Measurements from ENCODE around the gene NARS2. TPM values are rescaled to one million over a fixed set of nuclear protein-coding genes. Genes with fewer than 3 reads are reported as not detected.
A peak's percentile ranks its signal among the peaks of the same experiment; 100 is the strongest.

Gene NARS2
- total RNA-seq, 2 experiments from 2014 or later = 14.8 to 18.5 TPM

GRCh38 chr11:78428773-78429172 is 145.9 kb downstream of the NARS2 start:
- Mint-ChIP-seq H3K27ac (no peak overlapping the region), H3K4me1 (ENCODE audit: low read depth) (peaks cover 38% of the 10 kb centered on the region), H3K9me3 (ENCODE audit: insufficient read depth) (no peaks in the 10 kb centered on the region), H3K27me3 (ENCODE audit: low read depth) (no peaks in the 10 kb centered on the region), H3K36me3 (ENCODE audit: low read depth) (peaks cover 4% of the 10 kb centered on the region), H3K4me3 (no peak overlapping the region)
- ChIA-PET POLR2A (interaction anchor here (1.5 kb wide), 1 partner anchor 11 kb away, joined by 6 read pairs; the partner anchor contains the start of gene GAB2), CTCF (interaction anchor here (4.4 to 6.6 kb wide), 2 partner anchors 10 to 136 kb away, joined by 32 to 100 read pairs; partner anchors contain the start of gene GAB2)
- no peak for ATAC-seq
- DNase-seq = no peak

- ChIA-PET POLR2A (interaction anchor here (1.6 kb wide), 1 partner anchor 146 kb away, joined by 3 read pairs; no protein-coding TSS in a partner anchor), CTCF (interaction anchor here (1.1 to 6.6 kb wide), 4 partner anchors 10 to 200 kb away, joined by 3 to 100 read pairs (median 18); partner anchors contain the start of gene GAB2)
- Mint-ChIP-seq H3K36me3 (ENCODE audit: low read depth) (peaks cover 4% of the 10 kb centered on the region), H3K9me3 (ENCODE audit: insufficient read depth) (no peaks in the 10 kb centered on the region), H3K27ac (no peak overlapping the region), H3K27me3 (ENCODE audit: low read depth) (no peaks in the 10 kb centered on the region), H3K4me1 (ENCODE audit: low read depth) (peaks cover 38% of the 10 kb centered on the region), H3K4me3 (no peak overlapping the region)
- ATAC-seq = no peak
- no peak for DNase-seq
Measured at GRCh38 chr11:78428266-78428636, 146.4 kb downstream of the NARS2 start.

- peaks cover 38% of the 10 kb centered on the region for H3K4me1 Mint-ChIP-seq (ENCODE audit: low read depth)
- H3K9me3 Mint-ChIP-seq (ENCODE audit: insufficient read depth) = no peaks in the 10 kb centered on the region
- ChIA-PET CTCF (interaction anchor here (1.1 to 6.6 kb wide), 4 partner anchors 9 to 199 kb away, joined by 3 to 100 read pairs (median 18); partner anchors contain the start of gene GAB2), POLR2A (interaction anchor here (1.6 kb wide), 1 partner anchor 146 kb away, joined by 3 read pairs; no protein-coding TSS in a partner anchor)
- H3K4me3 Mint-ChIP-seq = no peak overlapping the region
- H3K27ac Mint-ChIP-seq = no peak overlapping the region
- H3K27me3 Mint-ChIP-seq (ENCODE audit: low read depth) = no peaks in the 10 kb centered on the region
- ATAC-seq (no peak), DNase-seq (no peak)
- peaks cover 4% of the 10 kb centered on the region for H3K36me3 Mint-ChIP-seq (ENCODE audit: low read depth)
Measured at GRCh38 chr11:78427615-78428265, 146.9 kb downstream of the NARS2 start.

GRCh38 chr11:78426845-78427244 is 147.8 kb downstream of the NARS2 start:
- H3K4me1 Mint-ChIP-seq (ENCODE audit: low read depth) = peaks cover 38% of the 10 kb centered on the region
- POLR2A ChIA-PET = interaction anchor here (1.6 kb wide), 1 partner anchor 147 kb away, joined by 3 read pairs; no protein-coding TSS in a partner anchor

GRCh38 chr11:78425399-78426070 is 149.1 kb downstream of the NARS2 start:
- ChIA-PET CTCF (interaction anchor here (1.1 to 1.9 kb wide), 5 partner anchors 10 to 197 kb away, joined by 3 to 16 read pairs (median 7); no protein-coding TSS in a partner anchor), POLR2A (no interaction called here)
- no peak for DNase-seq
- H3K27ac Mint-ChIP-seq = no peak overlapping the region
- no peaks in the 10 kb centered on the region for H3K9me3 Mint-ChIP-seq (ENCODE audit: insufficient read depth)
- H3K36me3 Mint-ChIP-seq (ENCODE audit: low read depth) = peaks cover 4% of the 10 kb centered on the region
- ATAC-seq = no peak
- H3K27me3 Mint-ChIP-seq (ENCODE audit: low read depth) = peaks cover 2% of the 10 kb centered on the region
- H3K4me3 Mint-ChIP-seq = no peak overlapping the region
- H3K4me1 Mint-ChIP-seq (ENCODE audit: low read depth) = peaks cover 43% of the 10 kb centered on the region

More at GRCh38 chr11:78426845-78427244, 147.8 kb downstream of the NARS2 start:
- no peak overlapping the region for H3K4me3 Mint-ChIP-seq
- ATAC-seq (no peak), DNase-seq (no peak)
- H3K36me3 Mint-ChIP-seq (ENCODE audit: low read depth) = peaks cover 4% of the 10 kb centered on the region
- H3K27ac Mint-ChIP-seq = no peak overlapping the region
- CTCF ChIA-PET = interaction anchor here (4.4 to 6.6 kb wide), 2 partner anchors 9 to 138 kb away, joined by 32 to 100 read pairs; partner anchors contain the start of gene GAB2
- H3K9me3 Mint-ChIP-seq (ENCODE audit: insufficient read depth) = no peaks in the 10 kb centered on the region
- H3K27me3 Mint-ChIP-seq (ENCODE audit: low read depth) = peaks cover under 1% of the 10 kb centered on the region

GRCh38 chr11:78424334-78425270 is 150.1 kb downstream of the NARS2 start:
- Mint-ChIP-seq H3K27ac (peak overlapping the region; percentile 73), H3K9me3 (ENCODE audit: insufficient read depth) (no peaks in the 10 kb centered on the region), H3K36me3 (ENCODE audit: low read depth) (peaks cover 4% of the 10 kb centered on the region), H3K4me1 (ENCODE audit: low read depth) (peaks cover 46% of the 10 kb centered on the region), H3K27me3 (ENCODE audit: low read depth) (peaks cover 2% of the 10 kb centered on the region), H3K4me3 (no peak overlapping the region)
- POLR2A ChIA-PET = no interaction called here
- DNase-seq (no peak), ATAC-seq (peak; percentile 37)
- CTCF ChIA-PET = interaction anchor here (1.1 to 1.9 kb wide), 5 partner anchors 9 to 197 kb away, joined by 3 to 16 read pairs (median 7); no protein-coding TSS in a partner anchor

DNA sequence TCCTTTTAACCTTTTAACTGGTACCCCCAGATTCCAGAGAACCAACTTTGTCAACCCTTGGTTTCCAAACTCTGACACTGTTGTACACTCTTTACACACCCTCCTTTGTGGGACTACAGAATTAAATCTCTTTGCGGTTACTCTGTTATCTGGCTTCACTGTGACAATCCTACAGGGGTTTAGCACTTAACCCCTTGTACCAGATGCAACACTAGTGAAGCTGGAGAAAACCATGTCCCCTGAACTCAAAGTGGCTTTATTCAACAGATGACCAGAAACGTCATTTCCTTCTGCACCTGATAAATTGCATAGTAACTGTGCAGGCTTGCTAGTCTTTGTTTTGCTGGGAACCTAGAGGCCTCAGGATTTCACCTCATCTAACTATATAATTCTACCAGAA is 151.4 kb downstream of the NARS2 start:
- no peak for DNase-seq
- peaks cover 53% of the 10 kb centered on the region for H3K4me1 Mint-ChIP-seq (ENCODE audit: low read depth)
- peaks cover 14% of the 10 kb centered on the region for H3K27me3 Mint-ChIP-seq (ENCODE audit: low read depth)
- no peak overlapping the region for H3K4me3 Mint-ChIP-seq
- peaks cover 4% of the 10 kb centered on the region for H3K36me3 Mint-ChIP-seq (ENCODE audit: low read depth)
- CTCF ChIA-PET = interaction anchor here (0.9 to 3.8 kb wide), 3 partner anchors 17 to 142 kb away, joined by 3 to 33 read pairs (median 4); no protein-coding TSS in a partner anchor
- POLR2A ChIA-PET = no interaction called here
- H3K27ac Mint-ChIP-seq = no peak overlapping the region
- no peak for ATAC-seq
- H3K9me3 Mint-ChIP-seq (ENCODE audit: insufficient read depth) = no peaks in the 10 kb centered on the region

- ATAC-seq (no peak), DNase-seq (peak; percentile 54)
- H3K27ac Mint-ChIP-seq = no peak overlapping the region
- ChIA-PET POLR2A (no interaction called here), CTCF (interaction anchor here (0.7 to 7.2 kb wide), 20 partner anchors 9 to 413 kb away, joined by 3 to 100 read pairs (median 4); partner anchors contain the start of gene NARS2)
- H3K4me1 Mint-ChIP-seq (ENCODE audit: low read depth) = peaks cover 56% of the 10 kb centered on the region
- H3K9me3 Mint-ChIP-seq (ENCODE audit: insufficient read depth) = no peaks in the 10 kb centered on the region
- H3K27me3 Mint-ChIP-seq (ENCODE audit: low read depth) = peaks cover 22% of the 10 kb centered on the region
- H3K4me3 Mint-ChIP-seq = no peak overlapping the region
- peaks cover 4% of the 10 kb centered on the region for H3K36me3 Mint-ChIP-seq (ENCODE audit: low read depth)
Measured at GRCh38 chr11:78420796-78421209, 153.9 kb downstream of the NARS2 start.

DNA sequence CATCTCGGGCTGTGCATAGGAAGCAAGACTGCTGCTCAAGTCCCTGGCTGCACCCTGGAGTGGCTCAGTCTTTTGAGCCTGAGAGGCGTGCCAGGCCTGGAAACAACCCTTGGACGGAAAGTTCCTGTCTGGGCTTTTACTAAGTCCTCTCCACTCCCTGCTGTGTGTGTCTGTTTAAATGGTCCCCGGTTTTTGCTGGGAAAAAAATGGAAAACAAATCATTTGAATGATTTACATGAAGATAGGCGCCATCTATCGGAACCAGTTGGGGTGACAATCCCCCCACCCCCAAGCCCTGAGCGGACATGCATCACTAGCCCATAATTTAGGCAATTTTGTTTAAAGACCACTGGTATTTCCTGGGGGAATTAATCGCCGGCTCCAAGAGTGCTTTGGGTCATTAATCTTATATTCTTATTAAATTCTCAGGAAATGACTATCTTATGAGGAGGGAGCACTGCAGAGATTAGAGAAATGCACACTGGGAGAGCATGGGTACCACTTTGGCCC is 154.4 kb downstream of the NARS2 start:
- no peaks in the 10 kb centered on the region for H3K9me3 Mint-ChIP-seq (ENCODE audit: insufficient read depth)
- peaks cover 4% of the 10 kb centered on the region for H3K36me3 Mint-ChIP-seq (ENCODE audit: low read depth)
- no peak for ATAC-seq
- peaks cover 22% of the 10 kb centered on the region for H3K27me3 Mint-ChIP-seq (ENCODE audit: low read depth)
- DNase-seq = peak; percentile 71
- no peak overlapping the region for H3K27ac Mint-ChIP-seq
- CTCF ChIA-PET = interaction anchor here (0.6 to 7.2 kb wide), 16 partner anchors 9 to 231 kb away, joined by 3 to 136 read pairs (median 5); no protein-coding TSS in a partner anchor
- H3K4me3 Mint-ChIP-seq = no peak overlapping the region
- POLR2A ChIA-PET = no interaction called here
- peaks cover 55% of the 10 kb centered on the region for H3K4me1 Mint-ChIP-seq (ENCODE audit: low read depth)

- POLR2A ChIA-PET = no interaction called here
- H3K4me3 Mint-ChIP-seq = no peak overlapping the region
- peaks cover 22% of the 10 kb centered on the region for H3K27me3 Mint-ChIP-seq (ENCODE audit: low read depth)
- ATAC-seq = no peak
- no peaks in the 10 kb centered on the region for H3K9me3 Mint-ChIP-seq (ENCODE audit: insufficient read depth)
- CTCF ChIA-PET = interaction anchor here (0.9 to 7.2 kb wide), 12 partner anchors 10 to 191 kb away, joined by 3 to 136 read pairs (median 6); partner anchors contain the start of gene NARS2
- no peak for DNase-seq
- no peaks in the 10 kb centered on the region for H3K36me3 Mint-ChIP-seq (ENCODE audit: low read depth)
- H3K27ac Mint-ChIP-seq = no peak overlapping the region
- H3K4me1 Mint-ChIP-seq (ENCODE audit: low read depth) = peaks cover 46% of the 10 kb centered on the region
Measured at GRCh38 chr11:78419327-78419726, 155.3 kb downstream of the NARS2 start.
